Mesenteric fat pad (tissue), 1 donor: ENCODE results near the gene XIRP2. TPM values are rescaled to one million over a fixed set of nuclear protein-coding genes. Genes with fewer than 3 reads are reported as not detected.

Experiments used
- DNase-seq: peaks from one replicate; pipeline ENCODE4 v3.0.0-alpha.2; 2020; ENCODE audit warnings: low spot score
- total RNA-seq: library from RNA; stranded (reverse); fragmentation: NEBNext Ultra II Directional; extraction: Animal tissue kit (Norgen Biotek cat#: 25700); gene quantifications from one replicate; pipeline ENCODE4 v1.2.1, GENCODE V29; 2021
- donor health status: DM: yes; HTN: yes; CAD: no.

The XIRP2 gene
- total RNA-seq, 1 donor from 2014 or later: not detected

GRCh38 chr2:167289651-167290410, 401.6 kb downstream of the XIRP2 start:
- DNase-seq: no peak

- DNase-seq: peak; percentile 94
Observed at GRCh38 chr2:167292430-167293171, 404.3 kb downstream of the XIRP2 start, which contains the start of gene B3GALT1. TSS of gene B3GALT1 (plus strand) at chr2:167293001.

DNA sequence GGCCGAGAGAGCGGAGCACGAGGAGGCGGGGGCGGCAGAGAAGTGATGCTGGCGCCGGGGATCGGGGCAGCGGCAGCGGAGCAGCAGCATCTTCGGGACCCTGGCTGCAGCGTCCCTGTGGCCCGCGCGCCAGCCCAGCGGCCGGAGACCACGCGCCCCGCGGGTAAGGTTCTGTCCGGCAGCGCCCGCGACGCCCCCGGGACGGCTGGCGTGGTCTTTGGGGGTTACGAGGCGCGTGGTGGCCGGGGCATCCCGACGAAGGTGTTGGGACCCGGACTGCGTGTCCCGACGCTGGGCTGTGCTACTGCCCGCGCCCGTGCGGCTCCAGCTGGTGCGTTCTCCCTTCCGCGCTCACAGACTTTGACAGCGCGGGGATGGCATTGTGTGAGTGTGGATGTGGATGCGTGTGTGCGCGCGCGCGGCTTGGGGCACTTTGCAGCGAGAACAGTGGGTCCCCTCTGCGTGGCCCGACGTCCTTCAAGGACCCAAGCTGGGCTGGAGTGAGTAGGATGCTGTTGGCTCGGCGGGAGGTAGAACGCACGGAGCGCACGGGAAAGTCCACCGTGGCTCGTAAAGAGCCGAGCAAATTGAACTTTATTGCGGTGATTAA, 405.0 kb downstream of the XIRP2 start:
- DNase-seq: peak; percentile 84

GRCh38 chr2:167293943-167294775, 405.9 kb downstream of the XIRP2 start:
- no peak for DNase-seq

DNA sequence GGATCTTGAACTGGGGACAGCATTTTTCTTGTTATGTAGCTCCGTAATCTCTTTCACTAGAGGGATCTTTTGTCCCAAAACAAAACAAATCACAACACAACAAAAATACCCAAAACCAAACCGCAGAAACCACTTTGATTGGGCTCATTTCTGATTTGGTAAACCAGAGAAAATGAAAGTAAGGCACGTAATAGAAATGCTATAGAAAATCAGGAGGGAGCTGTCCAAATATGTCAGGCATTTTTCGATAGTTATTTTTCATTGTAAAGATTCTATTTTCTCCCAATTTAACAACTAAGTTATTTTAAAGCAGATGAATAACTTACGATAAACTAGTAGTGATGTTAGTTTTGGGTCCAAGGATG, 406.5 kb downstream of the XIRP2 start:
- DNase-seq: no peak

DNA sequence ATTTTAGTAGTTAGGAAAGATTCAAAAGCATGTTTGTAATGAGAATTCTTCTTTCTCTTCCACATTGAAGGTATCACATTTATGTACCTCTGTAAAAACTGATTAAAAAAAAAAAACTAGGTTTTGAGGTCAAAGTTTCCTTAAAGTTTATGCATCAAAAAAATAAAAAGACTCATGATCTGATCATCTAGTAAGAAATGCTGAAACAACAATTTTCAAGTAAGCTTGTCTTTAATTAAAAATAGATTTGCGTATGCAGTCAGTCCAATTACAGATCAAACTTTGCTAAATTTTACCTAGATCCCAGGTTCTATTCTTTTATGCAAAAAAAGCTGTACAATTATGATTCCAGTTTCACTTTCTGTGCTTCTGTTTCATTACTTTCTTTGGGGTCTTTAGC, 409.0 kb downstream of the XIRP2 start:
- no peak for DNase-seq

GRCh38 chr2:167298017-167298416, 409.7 kb downstream of the XIRP2 start:
- DNase-seq: no peak
